NCI-H524 (cell line): ENCODE data around the gene HMGB2.

Source experiments
- DNase-seq, 2 experiments: peaks; one replicate each; lab custom pipeline; 2025; lab: John Stamatoyannopoulos, UW

The HMGB2 gene

GRCh38 chr4:173334891-173335752 lies 964 bp upstream of the HMGB2 start:
- DNase-seq = peak; percentile 74 to 76

DNA sequence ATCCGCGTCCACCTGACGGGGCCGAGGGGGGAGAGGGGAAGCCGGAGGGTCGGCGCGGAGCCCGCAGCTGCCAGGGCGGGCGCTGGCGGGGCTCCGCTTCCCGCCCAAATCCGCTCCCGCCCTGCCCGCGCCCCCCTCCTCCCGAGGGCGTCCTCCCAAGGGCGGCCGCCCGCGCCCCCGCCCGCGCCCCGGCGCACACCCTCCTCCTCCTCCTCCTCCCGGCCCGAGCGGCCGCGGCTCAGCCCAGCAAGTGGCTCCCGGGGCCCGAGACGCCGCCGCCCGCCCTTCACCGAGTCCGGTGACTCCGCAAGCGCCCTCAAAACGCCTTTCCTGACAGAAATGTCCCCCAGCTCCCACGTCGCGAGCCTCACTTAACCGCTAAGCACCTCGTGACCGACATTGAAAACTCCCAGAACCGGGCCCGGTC lies 487 bp downstream of the HMGB2 start:
- DNase-seq = peak; percentile 14 to 27

DNA sequence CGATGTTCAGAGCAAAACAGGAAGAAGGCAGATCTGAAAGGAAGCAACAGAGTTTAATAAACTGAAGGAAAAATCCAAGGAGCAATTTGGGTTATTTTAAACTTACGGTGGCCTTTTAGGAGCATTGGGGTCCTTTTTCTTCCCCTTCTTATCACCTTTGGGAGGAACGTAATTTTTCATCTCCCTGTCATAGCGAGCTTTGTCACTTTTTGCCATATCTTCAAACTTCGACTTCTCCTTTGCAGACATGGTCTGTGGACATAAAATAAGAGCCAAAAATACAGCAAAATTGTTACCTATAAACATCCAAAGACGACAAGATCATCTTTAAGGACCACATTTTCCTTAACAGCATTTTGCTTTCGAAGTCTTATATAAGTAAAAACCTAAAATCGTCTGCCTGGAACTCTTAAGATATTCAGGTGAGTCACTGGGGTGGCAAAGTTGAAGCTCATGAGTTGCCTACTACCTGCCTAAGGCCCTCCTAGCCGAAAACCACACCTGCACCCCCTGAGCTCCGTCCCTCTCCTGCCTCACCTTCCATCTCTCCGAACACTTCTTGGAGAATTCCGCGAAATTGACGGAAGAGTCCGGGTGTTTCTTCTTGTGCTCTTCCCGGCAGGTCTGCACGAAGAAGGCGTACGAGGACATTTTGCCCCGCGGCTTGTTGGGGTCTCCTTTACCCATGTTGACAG lies 1.0 kb downstream of the HMGB2 start:
- no peak for DNase-seq

- no peak for DNase-seq
Measured at GRCh38 chr4:173332021-173332487, 2.1 kb downstream of the HMGB2 start.

DNA sequence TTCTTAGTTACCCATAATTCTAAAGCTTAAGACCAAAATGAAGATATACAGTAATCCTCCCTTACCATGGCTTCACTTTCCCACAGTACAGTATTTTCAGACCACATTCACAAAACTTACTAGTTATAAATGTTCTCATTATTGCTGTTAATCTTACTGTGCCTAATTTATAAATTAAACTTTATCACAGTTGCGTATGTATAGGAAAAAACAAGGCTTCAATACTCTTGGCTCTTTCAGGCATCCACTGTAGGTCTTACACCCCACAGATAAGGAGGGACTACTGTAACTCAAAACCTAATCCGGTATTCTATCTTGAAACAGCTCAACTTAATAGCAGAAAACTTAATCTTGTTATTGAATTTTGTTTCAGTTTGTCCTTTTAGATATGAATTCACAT lies 3.6 kb downstream of the HMGB2 start:
- DNase-seq = no peak

DNA sequence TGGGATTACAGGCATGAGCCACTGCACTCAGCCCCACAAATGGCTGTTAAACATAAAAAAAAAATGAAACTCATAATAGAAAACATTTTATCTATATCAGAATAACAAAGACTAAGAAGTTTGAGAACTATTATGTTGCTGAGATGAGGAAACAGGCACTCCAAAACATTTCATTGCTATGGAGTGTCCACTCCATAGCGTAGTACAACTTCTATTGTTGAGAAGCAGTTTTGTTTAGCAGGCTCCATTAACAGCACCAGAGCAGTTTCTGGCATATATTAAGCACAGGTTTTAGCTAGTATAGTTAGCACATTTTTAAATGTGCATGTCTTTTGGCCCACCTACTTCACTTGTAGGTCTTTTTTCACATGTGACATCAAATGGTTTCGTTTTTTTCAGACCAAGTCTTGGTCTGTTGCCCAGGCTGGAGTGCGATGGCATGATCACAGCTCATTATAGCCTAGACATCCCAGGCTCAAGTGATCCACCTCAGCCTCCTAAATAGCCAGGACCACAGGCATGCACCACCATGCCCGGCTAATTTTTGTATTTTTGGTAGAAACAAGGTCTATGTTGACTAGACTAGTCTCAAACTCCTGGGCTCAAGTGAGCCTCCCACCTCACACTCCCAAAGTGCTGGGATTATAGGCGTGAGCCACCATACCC lies 5.8 kb downstream of the HMGB2 start:
- DNase-seq = no peak

DNA sequence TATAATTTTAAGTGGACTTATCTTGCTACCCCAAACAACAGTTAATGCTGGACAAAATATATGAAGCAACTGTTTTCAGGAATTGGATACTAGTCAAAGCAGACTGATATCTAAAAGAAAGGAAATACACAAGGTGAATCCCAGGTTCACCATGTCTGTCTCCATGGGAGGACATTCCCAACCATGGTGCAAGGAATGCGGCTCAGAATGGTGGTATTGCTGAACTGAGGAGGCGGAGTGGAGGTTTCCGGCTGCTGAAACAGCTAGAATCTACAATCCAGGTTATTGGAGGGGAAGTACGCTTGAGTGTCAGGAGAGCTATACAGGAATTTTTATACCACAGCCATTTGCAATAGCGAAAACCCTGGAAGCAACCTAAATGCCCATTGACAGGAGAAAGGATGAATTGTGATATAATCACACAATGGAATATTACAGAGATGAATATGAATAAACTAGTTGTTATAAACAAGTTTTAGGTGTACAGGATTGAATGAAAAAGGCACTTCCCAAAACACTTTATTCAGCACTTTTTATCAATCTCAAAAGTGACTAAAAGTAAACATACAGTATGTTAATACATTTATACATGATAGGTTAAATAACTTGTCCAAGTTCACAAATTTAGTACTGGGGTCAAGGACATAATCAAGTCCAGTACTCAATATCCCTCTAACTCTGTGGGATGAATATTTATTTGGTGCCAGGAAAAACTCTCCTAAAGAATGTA lies 9.0 kb downstream of the HMGB2 start:
- DNase-seq = no peak

DNA sequence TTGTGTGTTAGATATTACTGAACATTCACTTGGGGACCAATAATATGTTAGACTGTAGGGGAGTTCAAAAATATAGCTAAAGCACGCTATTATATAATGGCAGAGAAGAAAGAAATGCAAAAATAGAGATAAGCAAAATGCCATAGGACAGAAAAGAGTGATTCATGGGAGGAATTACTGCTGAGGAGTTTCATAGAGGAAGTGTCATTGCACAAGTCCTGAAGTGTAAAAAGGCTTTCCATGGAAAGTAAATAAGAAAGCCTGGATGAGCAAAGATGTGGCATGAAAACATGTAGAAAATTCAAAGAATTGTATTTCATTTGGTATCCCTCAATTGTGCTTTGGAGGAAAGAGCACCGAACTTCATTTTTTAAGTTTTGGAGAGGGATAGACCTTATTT lies 14.5 kb downstream of the HMGB2 start:
- DNase-seq = no peak

DNA sequence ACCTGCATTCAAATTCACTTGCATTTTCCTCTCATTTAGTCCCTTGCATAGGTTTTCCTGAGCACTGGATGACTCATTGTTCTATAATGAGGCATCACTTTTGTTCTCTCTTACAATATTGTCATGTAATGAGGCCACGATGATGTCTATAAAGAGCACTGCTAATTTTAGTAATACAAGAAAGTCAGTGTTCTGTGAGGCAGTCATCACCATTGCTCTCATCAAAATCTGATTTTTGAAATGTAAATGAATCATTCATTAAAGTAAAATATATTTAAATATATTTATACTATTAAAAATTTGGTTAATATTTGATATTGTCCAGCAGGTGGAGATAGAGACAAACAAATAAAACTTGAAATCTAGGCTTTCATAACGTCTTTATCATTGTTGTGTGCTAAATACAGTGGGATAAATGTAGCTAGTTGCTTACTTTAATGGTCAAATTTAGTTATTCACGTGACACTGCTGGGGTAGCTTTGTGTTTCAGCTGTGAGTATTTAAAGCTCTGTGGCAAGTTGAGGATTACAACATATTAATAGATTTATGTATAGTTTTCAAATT lies 15.4 kb downstream of the HMGB2 start:
- peak in 1 of 2 experiments; percentile 16 for DNase-seq

GRCh38 chr4:173318240-173318639 lies 15.9 kb downstream of the HMGB2 start:
- no peak for DNase-seq

- DNase-seq = peak in 1 of 2 experiments; percentile 13
Measured at GRCh38 chr4:173317004-173317403, 17.2 kb downstream of the HMGB2 start.

DNA sequence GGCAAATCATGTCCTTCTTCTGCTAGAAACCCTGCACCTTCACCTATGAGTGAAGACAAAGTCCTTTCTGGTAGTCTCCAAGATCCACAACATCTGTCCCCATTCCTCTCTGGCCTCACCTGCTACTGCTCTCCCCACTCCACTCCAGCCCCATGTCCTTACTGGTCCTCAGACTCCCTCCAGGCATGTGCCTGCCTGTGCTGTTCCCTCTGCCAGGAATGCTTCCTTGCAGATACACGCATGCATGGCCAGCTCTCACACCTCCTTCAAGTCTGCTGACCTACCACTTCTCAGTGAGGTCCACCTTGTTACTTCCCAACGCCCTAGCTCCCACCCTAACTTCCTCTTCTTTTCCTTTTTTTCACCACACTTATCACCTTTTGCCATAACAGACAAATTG lies 18.1 kb downstream of the HMGB2 start:
- no peak for DNase-seq

GRCh38 chr4:173314715-173315114 lies 19.4 kb downstream of the HMGB2 start:
- no peak for DNase-seq

GRCh38 chr4:173311368-173311767 lies 22.8 kb downstream of the HMGB2 start:
- no peak for DNase-seq

- DNase-seq = no peak
Measured at GRCh38 chr4:173307778-173308177, 26.4 kb downstream of the HMGB2 start.

DNA sequence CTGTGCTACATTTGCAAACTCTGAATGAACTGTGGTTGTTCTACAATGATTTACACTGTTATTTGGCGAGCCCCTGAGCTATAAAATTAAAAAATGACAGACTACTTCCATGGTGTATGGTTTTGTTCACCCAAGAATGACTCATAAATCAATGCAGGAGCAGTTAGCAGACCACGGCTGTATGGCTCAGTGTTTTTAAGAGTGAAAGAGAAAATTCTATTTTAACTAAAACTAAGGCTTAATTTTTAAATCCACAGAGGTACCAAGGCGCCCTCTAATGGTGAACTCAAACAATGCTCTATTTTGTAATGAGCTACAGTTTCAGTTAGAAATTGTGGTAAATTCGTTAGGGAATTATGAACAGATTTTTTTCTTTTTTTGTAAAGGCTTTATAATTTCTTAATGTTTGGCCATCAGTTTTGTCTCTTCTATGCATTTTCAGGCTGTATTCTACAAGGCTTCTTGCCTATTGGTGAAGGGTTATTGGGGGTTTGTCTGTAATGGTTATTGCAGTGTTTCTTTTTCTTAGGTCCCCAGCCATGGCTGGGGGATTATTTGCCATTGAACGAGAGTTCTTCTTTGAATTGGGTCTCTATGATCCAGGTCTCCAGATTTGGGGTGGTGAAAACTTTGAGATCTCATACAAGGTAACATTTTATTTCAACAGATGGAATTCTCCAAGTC lies 32.5 kb downstream of the HMGB2 start:
- peak in 1 of 2 experiments; percentile 2 for DNase-seq

DNA sequence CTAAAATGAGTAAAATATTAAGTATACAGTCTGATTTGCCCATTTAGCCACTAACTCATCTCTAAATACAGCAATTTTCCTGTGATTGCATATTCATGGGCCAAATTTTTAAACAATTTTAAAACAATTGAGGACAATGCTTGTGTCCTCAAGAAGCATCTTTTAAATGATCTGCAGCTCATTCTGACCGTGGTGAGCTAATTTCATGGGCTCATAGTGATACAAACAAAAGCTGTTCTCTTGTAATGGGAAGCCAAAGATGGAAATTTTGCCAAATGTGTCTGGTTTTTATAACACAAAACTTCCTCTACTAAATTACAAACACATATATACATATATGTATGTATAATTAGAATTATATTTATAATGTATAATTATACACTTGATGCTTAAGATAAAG lies 39.7 kb downstream of the HMGB2 start:
- DNase-seq = no peak

DNA sequence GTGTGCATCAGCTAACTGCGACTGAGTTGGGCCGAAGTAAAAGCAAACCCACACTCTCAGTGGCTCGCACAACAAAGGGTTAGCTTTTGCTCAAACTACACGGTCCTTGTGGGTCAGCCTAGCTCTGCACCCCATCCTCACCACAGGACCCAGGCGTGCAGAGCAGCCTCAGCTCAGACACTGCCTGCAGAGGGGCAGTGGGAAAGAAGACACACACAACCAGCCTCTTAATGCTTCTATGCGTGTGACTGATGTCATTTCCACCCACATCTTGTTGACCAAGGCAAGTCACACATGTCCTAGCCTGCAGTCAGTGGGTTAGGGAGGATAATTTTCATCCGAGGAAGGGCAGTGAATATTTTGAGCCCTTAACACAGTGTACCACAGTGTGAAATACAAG lies 40.5 kb downstream of the HMGB2 start:
- no peak for DNase-seq

DNA sequence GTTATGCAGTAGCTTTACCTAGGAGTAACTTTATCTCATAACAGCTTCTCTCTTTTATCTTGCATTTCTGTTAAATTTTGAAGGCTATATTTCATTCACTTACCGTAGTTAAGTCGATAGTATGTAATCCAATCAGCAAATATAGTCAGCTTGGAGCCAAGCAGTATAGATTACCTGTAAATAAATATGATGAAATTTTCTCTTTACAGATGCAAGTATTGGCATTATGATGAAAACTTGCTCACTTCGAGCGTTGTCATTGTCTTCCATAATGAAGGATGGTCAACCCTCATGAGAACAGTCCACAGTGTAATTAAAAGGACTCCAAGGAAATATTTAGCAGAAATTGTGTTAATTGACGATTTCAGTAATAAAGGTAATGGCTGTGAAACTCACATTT lies 42.3 kb downstream of the HMGB2 start:
- DNase-seq = no peak

- no peak for DNase-seq
Measured at GRCh38 chr4:173289353-173289727, 44.8 kb downstream of the HMGB2 start.

DNA sequence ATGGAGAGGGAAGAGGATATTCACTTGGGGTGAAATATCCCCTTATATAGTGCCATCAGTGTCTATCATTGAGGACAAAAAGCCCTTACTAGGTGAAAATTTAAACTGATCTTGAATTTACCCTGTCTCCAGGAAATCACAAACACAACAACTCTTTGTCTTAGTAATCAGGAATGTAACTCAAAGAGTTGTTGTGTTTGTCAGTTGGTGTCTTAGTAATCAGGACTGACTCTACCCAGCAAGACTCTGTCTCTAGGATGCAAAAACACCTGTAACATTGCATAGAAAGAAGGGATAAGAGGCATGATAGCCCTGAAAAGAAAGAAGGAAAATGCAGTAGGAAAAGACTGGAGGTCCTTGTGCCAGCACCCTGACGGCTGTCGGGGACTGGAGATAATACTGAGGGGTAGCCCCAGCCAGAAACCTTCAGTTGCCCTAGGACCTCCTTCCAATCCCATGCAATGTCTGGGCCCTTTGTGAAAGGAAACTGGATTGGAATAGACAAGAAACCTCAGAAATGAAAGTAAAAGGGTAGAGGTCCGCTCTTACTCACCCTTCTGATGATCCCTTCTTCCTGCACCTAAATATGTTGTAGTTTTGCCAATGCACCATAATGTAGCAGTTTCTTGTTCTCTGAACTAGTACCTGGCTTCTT lies 45.3 kb downstream of the HMGB2 start:
- no peak for DNase-seq
